ENCODE data around the gene RUSF1.
"Not testable (repeated sequence)": the region's sequence is repeated elsewhere in the genome, so short reads cannot be mapped to it uniquely, and the experiment has no call there.

The RUSF1 gene

DNA sequence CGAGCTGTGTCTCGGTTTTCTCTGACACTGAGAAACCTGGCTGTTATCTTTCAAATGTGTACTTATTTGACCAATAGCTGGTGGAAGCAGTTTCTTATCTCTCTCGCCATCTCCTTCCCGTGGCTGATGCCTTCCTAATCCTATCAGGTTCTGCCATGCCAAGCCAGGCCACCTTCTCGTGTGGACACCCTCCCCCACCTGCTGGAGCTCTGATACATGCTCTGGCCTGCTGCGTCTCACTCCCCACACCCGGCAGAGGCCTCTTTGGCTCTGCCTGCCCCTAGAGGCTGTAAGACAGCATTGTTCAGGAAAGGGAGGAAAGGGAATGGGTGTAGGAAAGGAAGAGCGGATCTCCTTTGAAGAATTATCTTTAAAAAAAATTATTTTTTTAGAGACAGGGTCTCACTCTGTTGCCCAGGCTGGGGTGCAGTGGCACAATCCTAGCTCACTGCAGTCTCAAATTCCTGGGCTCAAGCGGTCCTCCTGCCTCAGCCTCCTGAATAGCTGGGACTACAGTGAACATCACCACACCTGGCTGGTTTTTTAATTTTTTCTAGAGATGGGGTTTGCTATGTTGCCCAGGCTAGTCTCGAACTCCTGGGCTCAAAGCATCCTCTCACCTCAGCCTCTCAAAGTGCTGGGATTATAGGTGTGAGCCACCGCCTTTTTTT lies 56.4 kb downstream of the RUSF1 start:
- TF ChIP-seq CTCF (conservative IDR thresholded peaks at IDR 0.05; ENCODE audit: low read depth) = peak; percentile 80
- CTCF ChIA-PET = interaction anchor here (0.5 to 1.4 kb wide), 10 partner anchors 9 to 551 kb away, joined by 3 to 9 read pairs (median 4); partner anchors contain the start of genes HSD3B7 and ZNF843
- peak; percentile 71 for DNase-seq (ENCODE audit: low spot score)
- POLR2A ChIA-PET (ENCODE audit: low non-redundant PET) = interaction anchor here (0.7 kb wide), 1 partner anchor 27 kb away, joined by 3 read pairs; no protein-coding TSS in a partner anchor
- peak overlapping the region; percentile 100 for H3K27ac ChIP-seq

DNA sequence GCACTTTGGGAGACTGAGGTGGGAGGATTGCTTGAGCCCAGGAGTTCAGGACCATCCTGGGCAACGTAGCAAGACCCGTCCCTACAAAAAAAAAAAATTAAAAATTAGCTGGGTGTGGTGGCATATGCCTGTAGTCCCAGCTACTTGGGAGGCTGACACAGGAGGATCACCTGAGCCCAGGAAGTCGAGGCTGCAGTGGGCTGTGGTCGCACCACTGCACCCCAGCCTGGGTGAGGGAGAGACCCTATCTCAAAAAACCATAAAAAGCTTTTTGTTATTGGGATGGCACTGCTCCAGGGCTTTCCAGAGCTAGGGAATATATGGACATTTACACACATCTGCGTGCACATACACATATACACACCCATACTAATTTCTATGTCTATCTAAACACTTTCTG lies 57.0 kb downstream of the RUSF1 start:
- POLR2A ChIA-PET (ENCODE audit: low non-redundant PET) = no interaction called here
- no peak for TF ChIP-seq CTCF (conservative IDR thresholded peaks at IDR 0.05; ENCODE audit: low read depth)
- CTCF ChIA-PET = interaction anchor here (0.5 to 1.4 kb wide), 9 partner anchors 8 to 551 kb away, joined by 3 to 9 read pairs (median 5); partner anchors contain the start of genes HSD3B7 and ZNF843
- no peak for DNase-seq (ENCODE audit: low spot score)
- peak overlapping the region; percentile 100 for H3K27ac ChIP-seq

DNA sequence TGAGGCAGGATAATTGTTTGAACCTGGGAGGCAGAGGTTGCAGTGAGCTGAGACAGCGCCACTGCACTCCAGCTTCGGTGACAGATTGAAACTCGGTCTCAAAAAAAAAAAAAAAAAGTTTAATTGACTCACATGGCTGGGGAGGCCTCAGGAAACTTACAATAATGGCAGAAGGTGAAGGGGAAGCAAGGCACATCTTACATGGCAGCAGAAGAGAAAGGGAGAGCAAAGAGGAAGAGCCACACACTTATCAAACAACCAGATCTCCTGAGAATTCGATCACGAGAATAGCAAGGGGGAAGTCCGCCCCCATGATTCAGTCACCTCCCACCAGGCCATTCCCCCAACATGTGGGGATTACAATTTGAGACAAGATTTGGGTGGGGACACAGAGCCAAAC lies 62.3 kb downstream of the RUSF1 start:
- CTCF ChIA-PET; DNase-seq (ENCODE audit: low spot score); POLR2A ChIA-PET (ENCODE audit: low non-redundant PET); H3K27ac ChIP-seq: not testable (repeated sequence)

DNA sequence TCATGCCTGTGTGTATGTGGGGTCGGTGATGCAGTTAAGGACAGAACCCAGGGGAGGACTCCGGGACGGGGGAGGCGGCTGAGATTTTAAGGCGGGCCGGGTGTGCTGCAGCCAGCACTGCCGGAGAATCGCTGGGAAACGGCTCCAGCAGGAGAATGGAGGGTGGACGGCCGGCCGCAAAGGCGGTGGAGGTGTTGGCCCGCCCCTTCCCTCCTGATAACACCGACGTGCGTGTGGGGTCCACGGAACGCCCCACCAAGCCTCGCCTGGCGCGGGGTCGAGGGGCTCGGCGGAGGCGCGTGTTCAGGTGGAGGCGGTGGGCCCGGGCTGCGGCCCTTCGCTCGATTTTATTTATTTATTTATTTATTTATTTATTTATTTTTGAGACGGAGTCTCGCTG lies 66.2 kb downstream of the RUSF1 start:
- no peak for TF ChIP-seq CTCF (conservative IDR thresholded peaks at IDR 0.05; ENCODE audit: low read depth)
- DNase-seq (ENCODE audit: low spot score) = no peak
- ChIA-PET POLR2A (ENCODE audit: low non-redundant PET) (interaction anchor here (0.6 kb wide), 1 partner anchor 136 kb away, joined by 3 read pairs; no protein-coding TSS in a partner anchor), CTCF (interaction anchor here (0.6 to 1.9 kb wide), 6 partner anchors 10 to 266 kb away, joined by 3 to 9 read pairs (median 4); partner anchors contain the start of gene COX6A2)
- peak overlapping the region; percentile 75; the same call in 1 of the 2 replicates for H3K27ac ChIP-seq

- no peak overlapping the region for H3K27ac ChIP-seq
- DNase-seq (ENCODE audit: low spot score) = no peak
- no peak for TF ChIP-seq CTCF (conservative IDR thresholded peaks at IDR 0.05; ENCODE audit: low read depth)
- ChIA-PET POLR2A (ENCODE audit: low non-redundant PET) (interaction anchor here (0.6 kb wide), 1 partner anchor 14 kb away, joined by 3 read pairs; no protein-coding TSS in a partner anchor), CTCF (interaction anchor here (0.6 kb wide), 1 partner anchor 279 kb away, joined by 6 read pairs; no protein-coding TSS in a partner anchor)
Observed at GRCh38 chr16:31440516-31441184, 67.5 kb downstream of the RUSF1 start.

DNA sequence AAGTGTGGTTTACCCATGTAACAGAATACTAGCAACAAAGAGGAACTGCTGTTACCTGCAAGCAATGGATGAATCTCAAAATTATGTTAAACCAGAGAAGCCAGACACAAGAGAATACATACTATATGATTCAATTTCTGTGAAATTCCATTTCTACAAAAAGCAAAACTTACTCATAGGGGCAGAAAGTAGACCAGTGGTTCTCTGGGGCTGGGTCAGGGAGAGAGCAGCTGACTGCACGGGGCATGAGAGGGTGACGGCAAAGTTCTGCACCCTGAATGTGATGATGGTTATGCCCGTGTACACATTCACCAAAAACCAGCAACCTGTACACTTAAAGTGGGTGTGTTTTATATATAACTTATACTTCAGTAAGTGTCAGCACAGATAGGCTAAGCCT lies 68.7 kb downstream of the RUSF1 start:
- DNase-seq (ENCODE audit: low spot score) = no peak
- no peak overlapping the region for H3K27ac ChIP-seq
- TF ChIP-seq CTCF (conservative IDR thresholded peaks at IDR 0.05; ENCODE audit: low read depth) = no peak
- CTCF ChIA-PET = no interaction called here
- POLR2A ChIA-PET (ENCODE audit: low non-redundant PET) = no interaction called here

Data from RWPE1 (cell line).